Endometrial microvascular endothelial cells (primary cell): ENCODE data around the gene WDR73. TPM values are rescaled to one million over a fixed set of nuclear protein-coding genes. Genes with fewer than 3 reads are reported as not detected.

Source experiments
- in situ Hi-C: cut with HindIII; loops from 2 replicates; pipeline ENCODE4 v1.10.0; 2017; ENCODE audit warnings: low sequenced_read_pairs, low pct_unique_long_range_greater_than_20kb; ENCODE audit errors: inconsistent ontology term
- total RNA-seq: library from RNA; depleted of rRNA; stranded (reverse); fragments of >200 nt; gene quantifications from one replicate; pipeline ENCODE4 v1.2.3, GENCODE V29; 2015; ENCODE audit errors: inconsistent ontology term

WDR73 gene
- total RNA-seq, 1 donor from 2014 or later = 17.2 TPM

DNA sequence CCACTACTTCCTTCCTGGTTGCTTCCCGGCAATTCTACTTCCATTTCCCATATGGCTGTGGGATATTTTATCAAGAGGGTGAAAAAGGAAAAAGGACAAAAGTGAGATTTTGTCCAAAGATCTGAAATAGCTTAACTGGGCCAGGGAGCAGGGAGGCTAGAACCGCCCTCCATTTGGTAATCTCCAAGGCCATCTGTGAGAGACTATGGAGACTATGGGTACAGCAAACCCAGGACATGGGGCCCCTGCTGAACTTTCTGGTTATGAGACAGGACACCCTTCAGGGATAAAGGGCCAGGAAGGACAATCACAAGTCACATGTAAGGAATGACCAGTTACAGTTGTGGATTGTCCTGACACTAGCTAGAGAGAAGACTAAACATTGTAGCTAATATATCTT lies 29.0 kb downstream of the WDR73 start:
- in situ Hi-C loops = no loop called here

DNA sequence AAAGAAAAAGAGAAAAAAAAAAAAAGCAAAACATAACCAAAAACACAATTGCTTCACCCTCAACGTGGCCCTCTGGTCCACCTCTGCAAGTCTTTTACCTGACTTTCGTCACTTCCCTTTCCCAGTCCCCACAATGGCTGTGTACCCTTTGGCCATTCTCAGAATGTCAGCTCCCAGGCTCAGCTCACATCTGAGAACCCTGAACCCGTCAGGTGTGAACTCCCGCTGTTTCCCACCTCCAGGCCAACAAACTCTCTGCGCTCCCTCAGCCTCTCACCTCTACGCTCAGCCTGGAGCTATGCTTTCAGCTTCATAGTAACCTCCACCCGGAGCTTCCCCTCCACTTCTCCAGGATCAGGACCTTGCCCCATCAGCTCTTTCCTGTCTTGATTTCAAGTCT lies 29.7 kb downstream of the WDR73 start:
- in situ Hi-C loops = no loop called here

GRCh38 chr15:84621358-84621979 lies 32.6 kb downstream of the WDR73 start:
- in situ Hi-C loops = no loop called here

GRCh38 chr15:84620626-84621025 lies 33.5 kb downstream of the WDR73 start:
- in situ Hi-C loops = no loop called here

GRCh38 chr15:84616235-84616634 lies 37.8 kb downstream of the WDR73 start:
- in situ Hi-C loops = no loop called here

- in situ Hi-C loops = no loop called here
Observed at GRCh38 chr15:84611631-84612030, 42.5 kb downstream of the WDR73 start.

DNA sequence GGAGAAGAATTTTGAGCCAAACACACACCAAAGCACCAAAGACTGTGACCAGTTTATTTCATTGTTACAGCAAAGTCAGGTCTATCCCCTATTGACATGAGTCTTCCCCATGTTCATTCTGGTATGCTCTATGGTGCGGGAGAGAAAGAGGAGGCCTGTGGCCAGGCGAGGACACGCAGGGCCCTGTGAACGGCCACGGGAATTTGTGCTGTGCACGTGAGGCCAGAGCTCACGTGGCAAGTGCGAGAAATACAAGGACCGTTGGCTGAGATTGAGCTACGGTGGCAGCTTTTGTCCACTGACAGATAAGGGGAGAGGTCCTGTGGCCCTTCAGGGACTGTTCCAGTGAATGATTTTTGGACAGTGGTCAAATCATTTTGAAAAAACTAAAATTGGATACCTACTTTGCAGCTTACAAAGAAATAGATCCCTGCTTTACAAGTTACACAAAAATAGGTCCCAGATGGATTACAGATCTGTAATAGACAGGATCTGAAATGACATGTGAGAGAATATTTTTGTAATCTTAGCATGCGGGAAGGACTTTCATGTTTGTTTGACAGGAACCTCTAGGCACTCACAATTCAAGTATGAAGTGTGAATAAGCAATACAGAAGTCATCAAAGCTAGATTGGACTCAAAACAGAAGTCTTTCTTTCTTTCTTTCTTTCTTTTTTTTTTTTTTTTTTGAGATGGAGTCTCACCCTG lies 44.1 kb downstream of the WDR73 start:
- in situ Hi-C loops = no loop called here

GRCh38 chr15:84608707-84609284 lies 45.3 kb downstream of the WDR73 start:
- in situ Hi-C loops = no loop called here

- in situ Hi-C loops = no loop called here
Observed at GRCh38 chr15:84606653-84607120, 47.4 kb downstream of the WDR73 start.

GRCh38 chr15:84605554-84605882 lies 48.6 kb downstream of the WDR73 start:
- in situ Hi-C loops = no loop called here

GRCh38 chr15:84604826-84605553 lies 49.1 kb downstream of the WDR73 start:
- in situ Hi-C loops = no loop called here

GRCh38 chr15:84603630-84604379 lies 50.3 kb downstream of the WDR73 start:
- in situ Hi-C loops = no loop called here

DNA sequence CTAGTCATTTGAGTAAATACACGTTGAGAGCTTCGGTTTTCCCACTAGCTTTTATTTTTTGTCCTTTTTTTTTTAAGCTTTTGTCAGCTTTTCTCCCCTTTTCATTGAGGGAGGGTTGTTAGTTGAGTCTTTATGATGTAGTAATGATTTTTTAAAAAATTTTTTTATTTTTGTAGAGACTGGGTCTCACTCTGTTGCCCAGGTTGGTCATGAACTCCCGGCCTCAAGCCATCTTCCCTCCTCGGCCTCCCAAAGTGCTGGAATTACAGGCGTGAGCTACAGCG lies 52.6 kb downstream of the WDR73 start:
- in situ Hi-C loops = no loop called here

GRCh38 chr15:84600687-84601554 lies 53.2 kb downstream of the WDR73 start, which contains the start of gene ZSCAN2:
TSS of gene ZSCAN2 (plus strand) at chr15:84601009. CDS start at chr15:84603928, 2,919 bp downstream.
- in situ Hi-C loops = no loop called here

- in situ Hi-C loops = no loop called here
Observed at GRCh38 chr15:84600331-84600686, 53.8 kb downstream of the WDR73 start.

GRCh38 chr15:84599906-84600305 lies 54.2 kb downstream of the WDR73 start:
- in situ Hi-C loops = no loop called here

DNA sequence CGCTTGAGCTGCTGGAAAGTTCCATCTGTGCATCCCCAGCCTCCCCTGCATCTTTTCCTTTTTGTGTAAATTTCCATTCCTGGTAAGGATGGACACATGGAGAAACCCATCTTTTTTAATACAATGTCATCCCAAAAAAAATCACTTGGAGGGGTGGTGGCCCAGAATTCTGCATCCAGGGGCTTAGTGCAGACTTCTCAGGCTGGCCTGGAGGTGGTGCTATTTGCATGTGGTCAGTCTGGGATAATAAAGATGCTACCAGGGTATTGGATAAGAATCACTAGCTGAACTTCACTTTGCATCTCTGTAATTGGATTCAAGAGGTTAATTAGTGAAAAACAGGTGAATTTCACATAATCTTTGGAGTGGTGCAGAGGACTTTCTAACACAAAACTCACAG lies 55.1 kb downstream of the WDR73 start:
- in situ Hi-C loops = no loop called here

- in situ Hi-C loops = no loop called here
Observed at GRCh38 chr15:84598250-84598649, 55.8 kb downstream of the WDR73 start.
